ENCODE data around the gene LIF. TPM values are rescaled to one million over a fixed set of nuclear protein-coding genes. Genes with fewer than 3 reads are reported as not detected.
"Not testable (repeated sequence)": the region's sequence is repeated elsewhere in the genome, so short reads cannot be mapped to it uniquely, and the experiment has no call there.

The LIF gene
- total RNA-seq, 1 donor from 2014 or later = not detected

- Histone ChIP-seq H3K27me3 (no peaks in the 10 kb centered on the region), H3K27ac (no peak overlapping the region), H3K4me1 (peaks cover 3 to 8% of the 10 kb centered on the region in 2 donors), H3K9me3 (no peaks in the 10 kb centered on the region), H3K36me3 (no peaks in the 10 kb centered on the region), H3K4me3 (no peak overlapping the region)
- TF ChIP-seq, protein P1, sequence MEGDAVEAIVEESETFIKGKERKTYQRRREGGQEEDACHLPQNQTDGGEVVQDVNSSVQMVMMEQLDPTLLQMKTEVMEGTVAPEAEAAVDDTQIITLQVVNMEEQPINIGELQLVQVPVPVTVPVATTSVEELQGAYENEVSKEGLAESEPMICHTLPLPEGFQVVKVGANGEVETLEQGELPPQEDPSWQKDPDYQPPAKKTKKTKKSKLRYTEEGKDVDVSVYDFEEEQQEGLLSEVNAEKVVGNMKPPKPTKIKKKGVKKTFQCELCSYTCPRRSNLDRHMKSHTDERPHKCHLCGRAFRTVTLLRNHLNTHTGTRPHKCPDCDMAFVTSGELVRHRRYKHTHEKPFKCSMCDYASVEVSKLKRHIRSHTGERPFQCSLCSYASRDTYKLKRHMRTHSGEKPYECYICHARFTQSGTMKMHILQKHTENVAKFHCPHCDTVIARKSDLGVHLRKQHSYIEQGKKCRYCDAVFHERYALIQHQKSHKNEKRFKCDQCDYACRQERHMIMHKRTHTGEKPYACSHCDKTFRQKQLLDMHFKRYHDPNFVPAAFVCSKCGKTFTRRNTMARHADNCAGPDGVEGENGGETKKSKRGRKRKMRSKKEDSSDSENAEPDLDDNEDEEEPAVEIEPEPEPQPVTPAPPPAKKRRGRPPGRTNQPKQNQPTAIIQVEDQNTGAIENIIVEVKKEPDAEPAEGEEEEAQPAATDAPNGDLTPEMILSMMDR (IDR thresholded peaks at IDR 0.05) = no peak
- intact Hi-C loops (cut with DNase I) = no loop called here
- no peak for DNase-seq (ENCODE audit: low spot score in 2 of 2)
Measured at GRCh38 chr22:30219049-30219654, 27.4 kb downstream of the LIF start.

GRCh38 chr22:30217698-30218560 lies 28.6 kb downstream of the LIF start:
- Histone ChIP-seq H3K27me3 (no peaks in the 10 kb centered on the region), H3K27ac (peak overlapping the region; percentile 62 to 84)

DNA sequence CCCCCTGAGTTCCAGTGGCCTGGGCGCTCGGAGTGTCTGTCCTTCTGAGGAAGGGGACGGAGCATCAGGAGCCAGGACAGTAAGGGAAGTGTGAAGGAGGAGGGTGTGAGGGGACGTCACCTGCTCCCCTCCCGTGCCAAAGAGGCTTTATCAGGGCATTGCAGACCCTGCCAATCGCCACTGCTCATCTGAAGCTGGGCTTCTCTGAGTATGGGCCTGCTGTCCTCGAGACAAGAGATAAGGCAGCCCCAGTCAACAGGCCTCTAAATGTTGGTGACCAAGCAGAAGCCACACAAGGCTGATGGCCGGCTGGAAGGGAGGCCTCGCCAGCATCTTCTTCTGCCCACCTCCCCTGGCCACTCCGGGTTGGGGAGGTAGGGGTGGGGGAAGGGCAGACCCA lies 29.8 kb downstream of the LIF start:
- H3K36me3 ChIP-seq = no peaks in the 10 kb centered on the region
- no peak overlapping the region for H3K4me3 ChIP-seq
- DNase-seq (ENCODE audit: low spot score in 2 of 2) = no peak
- H3K4me1 ChIP-seq = peaks cover 3 to 15% of the 10 kb centered on the region in 2 donors
- TF ChIP-seq, protein P1 (IDR thresholded peaks at IDR 0.05) = no peak
- H3K9me3 ChIP-seq = no peaks in the 10 kb centered on the region
- no peaks in the 10 kb centered on the region for H3K27me3 ChIP-seq
- intact Hi-C loops (cut with DNase I) = no loop called here
- H3K27ac ChIP-seq = no peak overlapping the region

More at GRCh38 chr22:30217698-30218560, 28.6 kb downstream of the LIF start:
- TF ChIP-seq, protein P1 (IDR thresholded peaks at IDR 0.05) = no peak
- H3K4me1 ChIP-seq = peaks cover 3 to 8% of the 10 kb centered on the region in 2 donors
- intact Hi-C loops (cut with DNase I) = no loop called here
- H3K9me3 ChIP-seq = no peaks in the 10 kb centered on the region
- peak overlapping the region in 1 of 2 donors; percentile 40 for H3K4me3 ChIP-seq
- no peaks in the 10 kb centered on the region for H3K36me3 ChIP-seq
- DNase-seq (ENCODE audit: low spot score in 2 of 2) = peak in 1 of 2 donors; percentile 79

GRCh38 chr22:30216272-30216671 lies 30.3 kb downstream of the LIF start:
- intact Hi-C loops (cut with DNase I); H3K27me3 ChIP-seq; H3K27ac ChIP-seq; H3K4me3 ChIP-seq; H3K9me3 ChIP-seq; H3K36me3 ChIP-seq; DNase-seq (ENCODE audit: low spot score in 2 of 2): not testable (repeated sequence)
- peaks cover 3 to 15% of the 10 kb centered on the region in 2 donors for H3K4me1 ChIP-seq

GRCh38 chr22:30214703-30215407 lies 31.7 kb downstream of the LIF start:
- H3K36me3 ChIP-seq = no peaks in the 10 kb centered on the region
- intact Hi-C loops (cut with DNase I) = no loop called here
- H3K4me3 ChIP-seq = no peak overlapping the region
- H3K27me3 ChIP-seq = no peaks in the 10 kb centered on the region
- no peaks in the 10 kb centered on the region for H3K9me3 ChIP-seq
- no peak overlapping the region for H3K27ac ChIP-seq
- no peak for DNase-seq (ENCODE audit: low spot score in 2 of 2)
- TF ChIP-seq, protein P1 (IDR thresholded peaks at IDR 0.05) = no peak
- peaks cover 3 to 15% of the 10 kb centered on the region in 2 donors for H3K4me1 ChIP-seq

Data from ascending aorta (tissue), 2 donors.